ENCODE measurements around the gene ZBTB42. TPM values are rescaled to one million over a fixed set of nuclear protein-coding genes. Genes with fewer than 3 reads are reported as not detected.

ZBTB42 gene
- total RNA-seq, 1 experiment from 2014 or later = 6.1 TPM

DNA sequence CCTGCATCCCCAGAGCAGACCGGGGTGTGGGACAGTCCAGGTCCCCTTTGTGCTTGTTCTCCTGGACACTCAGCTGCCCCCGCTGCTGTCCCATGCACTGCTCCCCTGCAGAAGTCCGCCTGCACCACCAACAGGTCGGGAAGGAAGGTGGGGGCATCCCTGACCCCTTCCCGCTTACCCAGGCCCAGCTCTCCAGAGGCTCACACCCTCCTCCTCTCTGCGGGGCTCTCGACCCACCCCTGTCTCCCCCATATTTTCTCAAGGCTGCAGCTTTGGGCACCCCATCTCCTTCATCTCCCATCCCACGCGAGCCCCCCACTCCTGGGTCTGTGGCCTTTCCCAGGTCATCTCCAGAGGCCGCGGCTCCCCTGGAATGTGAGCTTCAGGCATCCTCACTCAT lies 9.4 kb downstream of the ZBTB42 start:
- Histone ChIP-seq H3K27ac (ENCODE audit: insufficient read length, low read depth, low read length) (no peak overlapping the region), H3K9me3 (ENCODE audit: control insufficient read depth, low read depth, low read length) (no peaks in the 10 kb centered on the region), H3K56ac (ENCODE audit: insufficient read length, low read depth, low read length) (no peak overlapping the region), H3K4me2 (ENCODE audit: insufficient read depth, insufficient read length, low read length) (no peak overlapping the region), H3T11ph (ENCODE audit: low read length) (no peak overlapping the region), H3K14ac (ENCODE audit: insufficient read depth, low read length) (no peak overlapping the region), H4K8ac (replicated peaks; ENCODE audit: insufficient read length, low read depth, low read length) (no peak overlapping the region), H3K27me3 (ENCODE audit: insufficient read depth, low read length) (no peaks in the 10 kb centered on the region), H3K79me1 (ENCODE audit: insufficient read depth, low read depth, low read length, poor library complexity, severe bottlenecking) (no peaks in the 10 kb centered on the region), H2BK15ac (ENCODE audit: low read depth, low read length) (no peak overlapping the region), H2BK5ac (ENCODE audit: insufficient read length, low read length) (no peak overlapping the region), H3K23ac (ENCODE audit: insufficient read length, low read depth, low read length) (no peak overlapping the region), H2AFZ (ENCODE audit: low read length) (no peak overlapping the region), H3K18ac (ENCODE audit: insufficient read length, low read depth, low read length) (no peak overlapping the region), H2BK12ac (ENCODE audit: insufficient read length, low read depth, low read length) (no peak overlapping the region), H3K4ac (ENCODE audit: low read depth, low read length) (no peak overlapping the region), H3K4me1 (ENCODE audit: insufficient read depth, low read length) (no peaks in the 10 kb centered on the region), H2BK20ac (ENCODE audit: low read depth, low read length, poor library complexity, severe bottlenecking) (no peak overlapping the region), H3K23me2 (ENCODE audit: insufficient read length, low read depth, low read length, poor library complexity, severe bottlenecking) (peaks cover 3% of the 10 kb centered on the region), H3K9ac (ENCODE audit: extremely low read depth, insufficient read length, low read length) (no peak overlapping the region), H4K91ac (ENCODE audit: insufficient read length, low read depth, low read length) (no peak overlapping the region), H2AK5ac (ENCODE audit: insufficient read length, low read length) (no peak overlapping the region), H3K79me2 (ENCODE audit: insufficient read depth, low read length) (no peaks in the 10 kb centered on the region; the same call in 1 of the 2 replicates), H4K20me1 (ENCODE audit: control insufficient read depth, insufficient read depth, insufficient read length) (no peaks in the 10 kb centered on the region), H2BK120ac (ENCODE audit: low read depth, low read length, poor library complexity, severe bottlenecking) (no peak overlapping the region), H4K5ac (ENCODE audit: insufficient read length, low read depth, low read length) (no peak overlapping the region)
- WGBS (ENCODE audit: extremely low coverage, insufficient read length, low lambda C conversion rate) = no CpG with 5 or more reads among the region's 11 CpGs
- Mint-ChIP-seq H3K27ac (no peak overlapping the region), H3K4me3 (no peak overlapping the region), H3K36me3 (ENCODE audit: insufficient read depth in 1 of 3, low read depth in 3 of 3) (no peaks in the 10 kb centered on the region; a peak in 1 of 7 replicates), H3K4me1 (no peaks in the 10 kb centered on the region), H3K9me3 (peaks cover 4 to 5% of the 10 kb centered on the region in 2 experiments; a peak in 3 of 5 replicates), H3K27me3 (ENCODE audit: low read depth) (peaks cover 15% of the 10 kb centered on the region)
- DNase-seq = no peak
- TF ChIP-seq CTCF (conservative IDR thresholded peaks at IDR 0.05) = no peak
